Epithelial cell of esophagus (primary cell): Measurements from ENCODE around the gene HSD17B12.

Experiments used
- DNase-seq: peaks from one replicate; pipeline ENCODE4 v3.0.0; 2010; ENCODE audit warnings: low read depth
- H3K4me3 ChIP-seq: 2 replicates; pipeline ENCODE4 v1.5.1; 2011; ENCODE audit warnings: mild to moderate bottlenecking, low read length, control low read depth
- CTCF ChIP-seq: IDR thresholded peaks from 2 replicates; pipeline ENCODE4 v1.5.1; 2011; ENCODE audit warnings: low read depth, mild to moderate bottlenecking, low read length, control low read depth, inconsistent platforms; ENCODE audit not compliant: insufficient read depth; ENCODE audit errors: missing control alignments

HSD17B12 gene

GRCh38 chr11:43901551-43901950 is 221.0 kb downstream of the HSD17B12 start:
- no peak for TF ChIP-seq CTCF
- no peak overlapping the region for H3K4me3 ChIP-seq
- DNase-seq, result no peak

- H3K4me3 ChIP-seq, result no peak overlapping the region
- DNase-seq, result no peak
- TF ChIP-seq CTCF, result no peak
Observed at GRCh38 chr11:43903078-43903477, 222.5 kb downstream of the HSD17B12 start.

- H3K4me3 ChIP-seq, result no peak overlapping the region
- TF ChIP-seq CTCF, result no peak
- DNase-seq, result no peak
Observed at GRCh38 chr11:43903969-43904368, 223.4 kb downstream of the HSD17B12 start.

- H3K4me3 ChIP-seq, result no peak overlapping the region
- no peak for TF ChIP-seq CTCF
- DNase-seq, result peak; percentile 90
Observed at GRCh38 chr11:43904742-43905535, 224.4 kb downstream of the HSD17B12 start.

GRCh38 chr11:43905813-43906241 is 225.3 kb downstream of the HSD17B12 start:
- H3K4me3 ChIP-seq, result no peak overlapping the region
- no peak for DNase-seq
- no peak for TF ChIP-seq CTCF
